Stimulated activated CD4-positive, alpha-beta T cell treated with anti-CD3 and anti-CD28 coated beads, Interleukin-2, amount 100 ng/mL, for 24 hours (primary cell): ENCODE results near the gene SH3GL3.

ENCODE experiments used
- DNase-seq, 2 donors: peaks; one replicate each; pipeline ENCODE4 v3.0.0-alpha.2; 2020

The SH3GL3 gene

GRCh38 chr15:83462953-83463433 lies 15.9 kb downstream of the SH3GL3 start:
- DNase-seq = no peak

GRCh38 chr15:83470887-83471286 lies 23.7 kb downstream of the SH3GL3 start:
- DNase-seq = no peak

GRCh38 chr15:83471307-83471866 lies 24.2 kb downstream of the SH3GL3 start:
- no peak for DNase-seq

GRCh38 chr15:83472151-83472550 lies 25.0 kb downstream of the SH3GL3 start:
- DNase-seq = no peak

GRCh38 chr15:83472797-83473196 lies 25.7 kb downstream of the SH3GL3 start:
- no peak for DNase-seq

GRCh38 chr15:83474578-83474977 lies 27.4 kb downstream of the SH3GL3 start:
- no peak for DNase-seq

GRCh38 chr15:83475551-83475950 lies 28.4 kb downstream of the SH3GL3 start:
- no peak for DNase-seq

- no peak for DNase-seq
Observed at GRCh38 chr15:83476066-83476465, 28.9 kb downstream of the SH3GL3 start.

- no peak for DNase-seq
Observed at GRCh38 chr15:83476708-83477107, 29.6 kb downstream of the SH3GL3 start.

- no peak for DNase-seq
Observed at GRCh38 chr15:83477172-83477807, 30.1 kb downstream of the SH3GL3 start.

- no peak for DNase-seq
Observed at GRCh38 chr15:83477808-83478537, 30.8 kb downstream of the SH3GL3 start.

GRCh38 chr15:83483612-83484011 lies 36.5 kb downstream of the SH3GL3 start:
- no peak for DNase-seq

- DNase-seq = no peak
Observed at GRCh38 chr15:83484636-83485035, 37.5 kb downstream of the SH3GL3 start.

GRCh38 chr15:83486363-83486762 lies 39.2 kb downstream of the SH3GL3 start:
- DNase-seq = no peak

- no peak for DNase-seq
Observed at GRCh38 chr15:83487519-83487918, 40.4 kb downstream of the SH3GL3 start.

- DNase-seq = no peak
Observed at GRCh38 chr15:83489690-83490089, 42.5 kb downstream of the SH3GL3 start.

GRCh38 chr15:83491486-83491885 lies 44.3 kb downstream of the SH3GL3 start:
- no peak for DNase-seq

GRCh38 chr15:83496766-83497165 lies 49.6 kb downstream of the SH3GL3 start:
- no peak for DNase-seq

GRCh38 chr15:83498374-83498773 lies 51.2 kb downstream of the SH3GL3 start:
- no peak for DNase-seq

- DNase-seq = no peak
Observed at GRCh38 chr15:83498801-83499200, 51.7 kb downstream of the SH3GL3 start.

- no peak for DNase-seq
Observed at GRCh38 chr15:83499476-83499875, 52.3 kb downstream of the SH3GL3 start.

- DNase-seq = no peak
Observed at GRCh38 chr15:83503595-83504364, 56.6 kb downstream of the SH3GL3 start.

GRCh38 chr15:83504365-83504764 lies 57.2 kb downstream of the SH3GL3 start:
- DNase-seq = no peak
